GM12891 (cell line): ENCODE data around the gene THOP1.

Experiments used
- POLR2A ChIP-seq: IDR thresholded peaks from 2 replicates; pipeline ENCODE4 v1.6.1; 2011; ENCODE audit warnings: low read depth, low read length, control low read depth
- TAF1 ChIP-seq: IDR thresholded peaks from 2 replicates; pipeline ENCODE4 v1.6.1; 2011; ENCODE audit warnings: low read depth, low read length, control low read depth

GRCh38 chr19:2841855-2842574 is 56.7 kb downstream of the THOP1 start:
- TF ChIP-seq TAF1 = no peak
- TF ChIP-seq POLR2A = no peak
